PC-3 (cell line): ENCODE data around the gene COL6A1. TPM values are rescaled to one million over a fixed set of nuclear protein-coding genes. Genes with fewer than 3 reads are reported as not detected.

Source experiments
- ATAC-seq: fragments of 200-7000 bp; cut with Tn5 transposase; 2 replicates; pipeline ENCODE4 v1.9.1; 2020; ENCODE audit warnings: mild to moderate bottlenecking, moderate library complexity
- BruUV-seq: library from RNA; stranded (reverse); fragments of 400-500 nt; replicated peaks from 2 replicates; lab custom pipeline; 2021; lab: Mats Ljungman, UMichigan
- CTCF ChIA-PET: fragments of 300-600 bp; sonication (Branson Sonifier 250); formaldehyde crosslinking; loops from one replicate; lab custom pipeline; 2022; ENCODE audit warnings: antibody characterized with exemption; lab: Charles Lee
- POLR2A ChIA-PET: fragments of 300-600 bp; sonication (Branson Sonifier 250); formaldehyde crosslinking; loops from one replicate; lab custom pipeline; 2022; ENCODE audit warnings: antibody characterized with exemption; ENCODE audit not compliant: unreplicated experiment; lab: Charles Lee
- DNase-seq: peaks from one replicate; pipeline ENCODE4 v3.0.0-alpha.2; 2015
- H2AFZ ChIP-seq: fragments of 300-600 bp; sonication (generic); 2 replicates; pipeline ENCODE4 v1.6.0; 2016; ENCODE audit warnings: antibody characterized with exemption, low read length
- H3F3A ChIP-seq: fragments of 300-600 bp; sonication (generic); one replicate; pipeline ENCODE4 v1.6.0; 2017; ENCODE audit warnings: antibody characterized with exemption, low read length, control low read depth, mild to moderate bottlenecking; ENCODE audit not compliant: unreplicated experiment
- H3K27ac ChIP-seq: fragments of 300-600 bp; sonication (generic); 2 replicates; pipeline ENCODE4 v1.5.1; 2016; ENCODE audit warnings: mild to moderate bottlenecking, low read length
- H3K27me3 ChIP-seq: fragments of 300-600 bp; sonication (generic); 2 replicates; pipeline ENCODE4 v1.6.1; 2016; ENCODE audit warnings: low read length, mixed read lengths
- H3K36me3 ChIP-seq: fragments of 300-600 bp; sonication (generic); 2 replicates; pipeline ENCODE4 v1.6.1; 2016; ENCODE audit warnings: low read depth, mixed run types, low read length, mixed read lengths
- H3K4me1 ChIP-seq: fragments of 300-600 bp; sonication (generic); 2 replicates; pipeline ENCODE4 v1.5.1; 2016; ENCODE audit warnings: low read length; ENCODE audit not compliant: insufficient read depth
- H3K4me2 ChIP-seq: fragments of 300-600 bp; sonication (generic); 2 replicates; pipeline ENCODE4 v1.6.0; 2016; ENCODE audit warnings: low read length
- H3K4me3 ChIP-seq: fragments of 300-600 bp; sonication (generic); 2 replicates; pipeline ENCODE4 v1.5.1; 2016; ENCODE audit warnings: mild to moderate bottlenecking, low read length, mixed read lengths
- H3K79me2 ChIP-seq: fragments of 300-600 bp; sonication (generic); 2 replicates; pipeline ENCODE4 v1.6.1; 2017; ENCODE audit warnings: low read length, mixed read lengths
- H3K9ac ChIP-seq: fragments of 300-600 bp; sonication (generic); 2 replicates; pipeline ENCODE4 v1.6.0; 2016; ENCODE audit warnings: mild to moderate bottlenecking, low read length
- H3K9me2 ChIP-seq: fragments of 300-600 bp; sonication (generic); replicated peaks from 2 replicates; pipeline ENCODE4 v1.6.1; 2016; ENCODE audit warnings: mixed run types, low read length, mixed read lengths
- H3K9me3 ChIP-seq: fragments of 300-600 bp; sonication (generic); 2 replicates; pipeline ENCODE4 v1.6.1; 2016; ENCODE audit warnings: low read length, mixed read lengths
- H4K20me1 ChIP-seq: fragments of 300-600 bp; sonication (generic); 2 replicates; pipeline ENCODE4 v1.6.1; 2016; ENCODE audit warnings: low read length, mixed read lengths
- EZH2 ChIP-seq: fragments of 300-600 bp; sonication (generic); IDR thresholded peaks from one replicate; pipeline ENCODE4 v1.6.1; 2017; ENCODE audit warnings: antibody characterized with exemption, mild to moderate bottlenecking, low read length; ENCODE audit not compliant: unreplicated experiment
- EZH2phosphoT487 ChIP-seq: fragments of 300-600 bp; sonication (generic); IDR thresholded peaks from 2 replicates; pipeline ENCODE4 v1.6.1; 2018; ENCODE audit warnings: mild to moderate bottlenecking, antibody characterized with exemption, low read length, borderline replicate concordance
- intact Hi-C: fragments of 100-400 bp; cut with micrococcal nuclease; formaldehyde crosslinking; loops from 2 replicates; pipeline ENCODE4 v1.9.0; 2023
- total RNA-seq: library from RNA; depleted of rRNA; stranded (reverse); fragments of >200 nt; gene quantifications from 2 replicates; pipeline ENCODE4 v1.2.3, GENCODE V29; 2014
- TF ChIP-seq, protein P1 (sequence below): fragments of 300-600 bp; sonication (generic); conservative IDR thresholded peaks from 2 replicates; pipeline ENCODE4 v1.5.1; 2017; ENCODE audit warnings: antibody characterized with exemption, low read depth, mild to moderate bottlenecking, low read length

COL6A1 gene
- total RNA-seq, 1 experiment from 2014 or later, result 487 TPM

DNA sequence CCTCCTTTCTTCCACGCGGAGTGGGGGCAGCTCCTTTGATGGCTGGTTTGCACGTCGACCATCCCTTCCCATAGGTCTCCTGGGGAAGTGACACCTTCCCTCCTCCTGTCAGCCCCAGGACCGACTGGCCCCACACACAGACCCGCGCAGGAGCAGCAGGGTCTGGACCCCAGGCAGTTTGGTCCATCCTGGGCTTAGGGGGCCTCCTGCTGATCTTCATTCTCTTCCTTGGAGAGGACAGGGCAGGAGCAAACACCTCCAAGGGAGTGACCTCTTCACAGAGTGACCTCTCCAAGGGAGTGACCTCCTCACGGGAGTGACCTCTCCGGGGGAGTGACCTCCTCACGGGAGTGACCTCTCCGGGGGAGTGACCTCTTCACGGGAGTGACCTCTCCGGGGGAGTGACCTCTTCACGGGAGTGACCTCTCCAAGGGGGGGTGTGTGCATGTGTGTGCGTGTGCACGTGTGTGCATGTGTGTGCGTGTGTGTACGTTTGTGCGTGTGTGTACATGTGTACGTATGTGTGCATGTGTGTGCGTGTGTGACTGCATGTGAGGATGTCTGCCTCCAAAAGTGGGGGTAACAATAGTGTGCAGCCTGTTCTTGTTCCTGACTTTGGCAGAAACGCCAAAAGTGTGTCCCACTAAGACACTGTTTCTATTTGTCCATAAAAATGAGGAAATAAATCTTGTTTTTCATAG lies 29.8 kb downstream of the COL6A1 start:
- DNase-seq (no peak), ATAC-seq (no peak)
- Histone ChIP-seq H3F3A (no peaks in the 10 kb centered on the region), H3K9me3 (no peaks in the 10 kb centered on the region), H3K79me2 (no peaks in the 10 kb centered on the region), H3K4me3 (no peak overlapping the region), H3K4me2 (no peak overlapping the region), H4K20me1 (no peaks in the 10 kb centered on the region), H3K36me3 (no peaks in the 10 kb centered on the region), H3K9me2 (no peaks in the 10 kb centered on the region), H2AFZ (no peak overlapping the region), H3K9ac (no peak overlapping the region), H3K27ac (no peak overlapping the region), H3K4me1 (no peaks in the 10 kb centered on the region), H3K27me3 (no peaks in the 10 kb centered on the region)
- CTCF ChIA-PET, result no interaction called here
- intact Hi-C loops, result no loop called here
- BruUV-seq, result no TSS peak
- TF ChIP-seq, protein P1, sequence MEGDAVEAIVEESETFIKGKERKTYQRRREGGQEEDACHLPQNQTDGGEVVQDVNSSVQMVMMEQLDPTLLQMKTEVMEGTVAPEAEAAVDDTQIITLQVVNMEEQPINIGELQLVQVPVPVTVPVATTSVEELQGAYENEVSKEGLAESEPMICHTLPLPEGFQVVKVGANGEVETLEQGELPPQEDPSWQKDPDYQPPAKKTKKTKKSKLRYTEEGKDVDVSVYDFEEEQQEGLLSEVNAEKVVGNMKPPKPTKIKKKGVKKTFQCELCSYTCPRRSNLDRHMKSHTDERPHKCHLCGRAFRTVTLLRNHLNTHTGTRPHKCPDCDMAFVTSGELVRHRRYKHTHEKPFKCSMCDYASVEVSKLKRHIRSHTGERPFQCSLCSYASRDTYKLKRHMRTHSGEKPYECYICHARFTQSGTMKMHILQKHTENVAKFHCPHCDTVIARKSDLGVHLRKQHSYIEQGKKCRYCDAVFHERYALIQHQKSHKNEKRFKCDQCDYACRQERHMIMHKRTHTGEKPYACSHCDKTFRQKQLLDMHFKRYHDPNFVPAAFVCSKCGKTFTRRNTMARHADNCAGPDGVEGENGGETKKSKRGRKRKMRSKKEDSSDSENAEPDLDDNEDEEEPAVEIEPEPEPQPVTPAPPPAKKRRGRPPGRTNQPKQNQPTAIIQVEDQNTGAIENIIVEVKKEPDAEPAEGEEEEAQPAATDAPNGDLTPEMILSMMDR, result no peak
- no peak for TF ChIP-seq EZH2phosphoT487
- no peak for TF ChIP-seq EZH2
- POLR2A ChIA-PET, result no interaction called here

DNA sequence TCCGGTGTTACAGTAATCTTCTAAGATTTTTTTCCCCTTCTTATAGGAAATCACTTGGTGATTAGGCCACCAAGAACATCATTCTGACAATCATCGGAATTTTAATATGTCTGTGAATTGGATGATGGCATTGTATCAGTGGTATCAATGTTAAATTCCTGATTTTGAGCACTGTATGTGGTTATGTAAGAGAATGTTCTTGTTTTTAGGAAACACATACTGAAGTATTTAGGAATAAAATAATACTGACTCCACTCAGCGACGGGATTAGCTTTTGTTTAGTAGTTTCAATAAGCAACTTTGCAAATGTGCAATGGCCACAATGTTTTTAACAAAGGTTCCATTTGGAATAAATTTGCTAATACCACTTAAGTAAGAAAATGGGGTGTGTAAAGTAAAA lies 30.6 kb downstream of the COL6A1 start:
- H2AFZ ChIP-seq, result no peak overlapping the region
- no peaks in the 10 kb centered on the region for H3K4me1 ChIP-seq
- no peak overlapping the region for H3K9ac ChIP-seq
- H3K27me3 ChIP-seq, result no peaks in the 10 kb centered on the region
- ATAC-seq (no peak), DNase-seq (no peak)
- ChIA-PET CTCF (no interaction called here), POLR2A (no interaction called here)
- H3K79me2 ChIP-seq, result no peaks in the 10 kb centered on the region
- H3K4me3 ChIP-seq, result no peak overlapping the region
- TF ChIP-seq EZH2phosphoT487, result no peak
- no peak overlapping the region for H3K4me2 ChIP-seq
- BruUV-seq, result no TSS peak
- no peak overlapping the region for H3K27ac ChIP-seq
- no peaks in the 10 kb centered on the region for H3F3A ChIP-seq
- no peaks in the 10 kb centered on the region for H4K20me1 ChIP-seq
- no peaks in the 10 kb centered on the region for H3K36me3 ChIP-seq
- no peaks in the 10 kb centered on the region for H3K9me3 ChIP-seq
- intact Hi-C loops, result no loop called here
- no peaks in the 10 kb centered on the region for H3K9me2 ChIP-seq

DNA sequence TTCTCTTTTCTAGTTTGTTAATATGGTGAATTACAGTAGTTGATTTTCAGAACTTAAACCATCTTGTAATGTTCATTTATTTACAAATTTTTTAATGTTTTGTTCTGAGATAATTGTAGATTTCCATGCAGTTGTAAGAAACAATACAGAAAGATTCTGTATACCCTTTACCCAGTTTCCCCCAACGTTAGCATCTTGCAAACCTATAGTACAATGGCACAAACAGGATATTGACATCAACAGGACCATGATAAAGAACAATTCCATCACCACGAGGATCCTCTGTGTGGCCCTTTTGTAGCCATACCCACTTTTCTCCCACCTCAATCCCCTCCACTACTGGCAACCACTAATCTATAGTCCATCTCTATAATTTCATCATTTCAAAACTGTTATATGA lies 33.3 kb downstream of the COL6A1 start:
- H3K79me2 ChIP-seq, result no peaks in the 10 kb centered on the region
- H3K4me2 ChIP-seq, result no peak overlapping the region
- ATAC-seq, result no peak
- ChIA-PET POLR2A (no interaction called here), CTCF (no interaction called here)
- no peak overlapping the region for H3K9ac ChIP-seq
- H2AFZ ChIP-seq, result no peak overlapping the region
- no peaks in the 10 kb centered on the region for H3K27me3 ChIP-seq
- H4K20me1 ChIP-seq, result no peaks in the 10 kb centered on the region
- H3K27ac ChIP-seq, result no peak overlapping the region
- intact Hi-C loops, result no loop called here
- H3K9me3 ChIP-seq, result no peaks in the 10 kb centered on the region
- DNase-seq, result no peak
- no peak overlapping the region for H3K4me3 ChIP-seq
- H3K9me2 ChIP-seq, result no peaks in the 10 kb centered on the region
- no peaks in the 10 kb centered on the region for H3K4me1 ChIP-seq
- H3F3A ChIP-seq, result no peaks in the 10 kb centered on the region
- TF ChIP-seq EZH2 (no peak), EZH2phosphoT487 (no peak)
- TF ChIP-seq, protein P1, result no peak
- no TSS peak for BruUV-seq
- no peaks in the 10 kb centered on the region for H3K36me3 ChIP-seq
